HEK293T (cell line): ENCODE data around the gene NAT16.

Experiments
- FOXA1 ChIP-seq: fragments of 450-650 bp; IDR thresholded peaks from 2 replicates; pipeline ENCODE4 v1.6.1; 2016; ENCODE audit warnings: mild to moderate bottlenecking
- SP1 ChIP-seq: fragments of 450-650 bp; IDR thresholded peaks from 2 replicates; pipeline ENCODE4 v1.6.1; 2017

GRCh38 chr7:101179117-101179516, 976 bp downstream of the NAT16 start:
- TF ChIP-seq FOXA1 (no peak), SP1 (no peak)
